MM.1S (cell line): ENCODE measurements around the gene PSKH1.

Source experiments
- DNase-seq: peaks from one replicate; pipeline ENCODE4 v3.0.0-alpha.2; 2015
- H2AFZ ChIP-seq: fragments of 300-600 bp; sonication (generic); 2 replicates; pipeline ENCODE4 v1.6.0; 2016; ENCODE audit warnings: antibody characterized with exemption, low read length
- H3F3A ChIP-seq: fragments of 300-600 bp; sonication (generic); 2 replicates; pipeline ENCODE4 v1.6.1; 2016; ENCODE audit warnings: mild to moderate bottlenecking, antibody characterized with exemption, low read length, moderate library complexity, mixed read lengths; ENCODE audit not compliant: insufficient read depth
- H3K27ac ChIP-seq: fragments of 300-600 bp; sonication (generic); 2 replicates; pipeline ENCODE4 v1.5.1; 2016; ENCODE audit warnings: mild to moderate bottlenecking, low read length
- H3K27me3 ChIP-seq: fragments of 300-600 bp; sonication (generic); replicated peaks from 2 replicates; pipeline ENCODE4 v1.6.0; 2016; ENCODE audit warnings: low read length; ENCODE audit not compliant: insufficient read depth
- H3K36me3 ChIP-seq: fragments of 300-600 bp; sonication (generic); replicated peaks from 2 replicates; pipeline ENCODE4 v1.6.1; 2016; ENCODE audit warnings: mild to moderate bottlenecking, low read length, mixed read lengths; ENCODE audit not compliant: insufficient read depth
- H3K4me1 ChIP-seq: fragments of 300-600 bp; sonication (generic); 2 replicates; pipeline ENCODE4 v1.6.1; 2016; ENCODE audit warnings: low read length, mixed read lengths
- H3K4me2 ChIP-seq: fragments of 300-600 bp; sonication (generic); 2 replicates; pipeline ENCODE4 v1.6.0; 2016; ENCODE audit warnings: low read depth, low read length
- H3K4me3 ChIP-seq: fragments of 300-600 bp; sonication (generic); 2 replicates; pipeline ENCODE4 v1.5.1; 2016; ENCODE audit warnings: low read length, mixed read lengths
- H3K79me2 ChIP-seq: fragments of 300-600 bp; sonication (generic); 2 replicates; pipeline ENCODE4 v1.6.1; 2016; ENCODE audit warnings: mixed run types, low read length, mixed read lengths
- H3K9ac ChIP-seq: fragments of 300-600 bp; sonication (generic); 2 replicates; pipeline ENCODE4 v1.6.1; 2016; ENCODE audit warnings: low read length, mixed read lengths
- H3K9me2 ChIP-seq: fragments of 300-600 bp; sonication (generic); replicated peaks from 2 replicates; pipeline ENCODE4 v1.6.1; 2016; ENCODE audit warnings: mild to moderate bottlenecking, low read length, mixed read lengths; ENCODE audit not compliant: insufficient read depth
- H3K9me3 ChIP-seq: fragments of 300-600 bp; sonication (generic); replicated peaks from 2 replicates; pipeline ENCODE4 v1.6.1; 2016; ENCODE audit warnings: mild to moderate bottlenecking, low read length, mixed read lengths; ENCODE audit not compliant: insufficient read depth
- H4K20me1 ChIP-seq: fragments of 300-600 bp; sonication (generic); 2 replicates; pipeline ENCODE4 v1.6.1; 2016; ENCODE audit warnings: mild to moderate bottlenecking, low read length, moderate library complexity, mixed read lengths; ENCODE audit not compliant: insufficient read depth
- CTCF ChIP-seq: fragments of 300-600 bp; sonication (generic); IDR thresholded peaks from 2 replicates; pipeline ENCODE4 v1.5.1; 2016; ENCODE audit warnings: antibody characterized with exemption, low read length, mixed read lengths
- EZH2 ChIP-seq: fragments of 300-600 bp; sonication (generic); optimal IDR thresholded peaks from 2 replicates; pipeline ENCODE3; 2017; ENCODE audit warnings: low read depth, mild to moderate bottlenecking, antibody characterized with exemption, low read length, mixed read lengths
- EZH2phosphoT487 ChIP-seq: fragments of 300-600 bp; sonication (generic); IDR thresholded peaks from 2 replicates; pipeline ENCODE4 v1.6.1; 2018; ENCODE audit warnings: antibody characterized with exemption, low read length

Gene PSKH1

GRCh38 chr16:67915831-67916723 is 23.0 kb downstream of the PSKH1 start:
- no peaks in the 10 kb centered on the region for H3K9me3 ChIP-seq
- H4K20me1 ChIP-seq = no peaks in the 10 kb centered on the region
- H3K27ac ChIP-seq = no peak overlapping the region
- H3K36me3 ChIP-seq = no peaks in the 10 kb centered on the region
- H2AFZ ChIP-seq = no peak overlapping the region
- TF ChIP-seq CTCF = no peak
- no peak for TF ChIP-seq EZH2
- TF ChIP-seq EZH2phosphoT487 = no peak
- H3F3A ChIP-seq = no peaks in the 10 kb centered on the region
- H3K27me3 ChIP-seq = no peaks in the 10 kb centered on the region
- H3K4me2 ChIP-seq = no peak overlapping the region
- H3K4me3 ChIP-seq = no peak overlapping the region
- no peak overlapping the region for H3K9ac ChIP-seq
- no peaks in the 10 kb centered on the region for H3K4me1 ChIP-seq
- H3K9me2 ChIP-seq = no peaks in the 10 kb centered on the region
- peaks cover 9% of the 10 kb centered on the region for H3K79me2 ChIP-seq
- DNase-seq = no peak

- H2AFZ ChIP-seq = no peak overlapping the region
- no peaks in the 10 kb centered on the region for H3K4me1 ChIP-seq
- H3K36me3 ChIP-seq = no peaks in the 10 kb centered on the region
- no peak overlapping the region for H3K27ac ChIP-seq
- no peaks in the 10 kb centered on the region for H3K9me3 ChIP-seq
- H3F3A ChIP-seq = no peaks in the 10 kb centered on the region
- H3K79me2 ChIP-seq = peaks cover 9% of the 10 kb centered on the region
- no peaks in the 10 kb centered on the region for H3K27me3 ChIP-seq
- no peak for DNase-seq
- H4K20me1 ChIP-seq = no peaks in the 10 kb centered on the region
- TF ChIP-seq CTCF = no peak
- no peak for TF ChIP-seq EZH2
- TF ChIP-seq EZH2phosphoT487 = no peak
- H3K4me3 ChIP-seq = no peak overlapping the region
- no peak overlapping the region for H3K9ac ChIP-seq
- no peaks in the 10 kb centered on the region for H3K9me2 ChIP-seq
- no peak overlapping the region for H3K4me2 ChIP-seq
Measured at GRCh38 chr16:67917140-67917851, 24.2 kb downstream of the PSKH1 start.

- no peaks in the 10 kb centered on the region for H3K27me3 ChIP-seq
- H3K4me2 ChIP-seq = no peak overlapping the region
- H2AFZ ChIP-seq = no peak overlapping the region
- no peaks in the 10 kb centered on the region for H3K9me3 ChIP-seq
- no peaks in the 10 kb centered on the region for H4K20me1 ChIP-seq
- no peaks in the 10 kb centered on the region for H3F3A ChIP-seq
- peaks cover 9% of the 10 kb centered on the region for H3K79me2 ChIP-seq
- H3K9ac ChIP-seq = no peak overlapping the region
- H3K36me3 ChIP-seq = no peaks in the 10 kb centered on the region
- H3K9me2 ChIP-seq = no peaks in the 10 kb centered on the region
- no peaks in the 10 kb centered on the region for H3K4me1 ChIP-seq
- DNase-seq = no peak
- no peak overlapping the region for H3K4me3 ChIP-seq
- TF ChIP-seq CTCF (no peak), EZH2phosphoT487 (no peak), EZH2 (no peak)
- H3K27ac ChIP-seq = no peak overlapping the region
Measured at GRCh38 chr16:67917852-67918236, 24.8 kb downstream of the PSKH1 start.
